Measurements from ENCODE around the gene TBC1D24. TPM values are rescaled to one million over a fixed set of nuclear protein-coding genes. Genes with fewer than 3 reads are reported as not detected.

Gene TBC1D24
- total and polyA plus RNA-seq, 8 donors = 3.2 to 35.6 (median 9.0) TPM

DNA sequence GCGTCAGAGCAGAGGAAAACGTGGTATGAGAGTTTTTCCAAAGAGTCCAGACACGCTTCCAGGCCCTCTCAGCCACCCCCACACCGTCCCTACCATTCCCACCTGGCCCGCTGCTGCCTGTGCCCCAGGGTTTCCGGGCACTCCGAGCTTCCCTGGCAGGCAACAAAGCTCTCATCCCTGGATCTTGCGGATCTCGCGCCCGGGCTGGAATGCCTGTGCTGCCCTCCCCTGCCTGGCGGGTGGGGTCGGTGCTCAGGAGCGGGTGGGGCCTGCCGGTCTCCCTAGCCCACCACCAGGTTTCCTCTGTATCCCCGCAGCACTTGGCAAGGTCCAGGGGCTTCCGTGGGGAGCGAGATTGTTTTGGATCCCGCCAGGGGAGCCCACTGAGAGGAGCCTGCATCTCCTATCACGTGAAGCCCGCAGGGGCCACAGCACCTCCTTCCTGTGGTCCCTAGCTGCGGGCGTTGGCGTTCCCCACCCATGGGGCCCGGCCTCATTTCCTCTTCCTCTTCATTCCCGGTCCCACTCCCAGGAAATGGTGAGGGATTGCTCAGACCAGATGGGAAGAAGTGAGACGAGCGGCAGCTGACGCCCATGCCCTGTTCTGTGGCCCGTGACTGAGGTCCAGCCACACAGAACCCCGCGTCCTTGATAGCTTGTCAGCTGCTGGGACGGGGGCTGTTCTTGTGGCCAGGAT lies 11.0 kb downstream of the TBC1D24 start:
- 73 to 87% (median 81%) methylated on average over 20 to 33 of the region's 33 CpGs for WGBS, 5 donors
- Histone ChIP-seq H3K9me3 (no peaks in the 10 kb centered on the region), H3K4me1 (peaks cover 19 to 53% (median 37%) of the 10 kb centered on the region in 4 donors), H3K27me3 (no peaks in the 10 kb centered on the region), H3K4me3 (no peak overlapping the region), H3K36me3 (peaks cover 0 to 20% (median 10%) of the 10 kb centered on the region in 4 donors), H3K27ac (no peak overlapping the region)
- intact Hi-C loops (cut with DNase I; ENCODE audit: low total_unique reads) = no loop called here
- TF ChIP-seq POLR2AphosphoS5 (IDR thresholded peaks at IDR 0.05) = no peak
- TF ChIP-seq EP300 (IDR thresholded peaks at IDR 0.05) = no peak
- TF ChIP-seq, protein P1, sequence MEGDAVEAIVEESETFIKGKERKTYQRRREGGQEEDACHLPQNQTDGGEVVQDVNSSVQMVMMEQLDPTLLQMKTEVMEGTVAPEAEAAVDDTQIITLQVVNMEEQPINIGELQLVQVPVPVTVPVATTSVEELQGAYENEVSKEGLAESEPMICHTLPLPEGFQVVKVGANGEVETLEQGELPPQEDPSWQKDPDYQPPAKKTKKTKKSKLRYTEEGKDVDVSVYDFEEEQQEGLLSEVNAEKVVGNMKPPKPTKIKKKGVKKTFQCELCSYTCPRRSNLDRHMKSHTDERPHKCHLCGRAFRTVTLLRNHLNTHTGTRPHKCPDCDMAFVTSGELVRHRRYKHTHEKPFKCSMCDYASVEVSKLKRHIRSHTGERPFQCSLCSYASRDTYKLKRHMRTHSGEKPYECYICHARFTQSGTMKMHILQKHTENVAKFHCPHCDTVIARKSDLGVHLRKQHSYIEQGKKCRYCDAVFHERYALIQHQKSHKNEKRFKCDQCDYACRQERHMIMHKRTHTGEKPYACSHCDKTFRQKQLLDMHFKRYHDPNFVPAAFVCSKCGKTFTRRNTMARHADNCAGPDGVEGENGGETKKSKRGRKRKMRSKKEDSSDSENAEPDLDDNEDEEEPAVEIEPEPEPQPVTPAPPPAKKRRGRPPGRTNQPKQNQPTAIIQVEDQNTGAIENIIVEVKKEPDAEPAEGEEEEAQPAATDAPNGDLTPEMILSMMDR (IDR thresholded peaks at IDR 0.05) = no peak
- DNase-seq = no peak

DNA sequence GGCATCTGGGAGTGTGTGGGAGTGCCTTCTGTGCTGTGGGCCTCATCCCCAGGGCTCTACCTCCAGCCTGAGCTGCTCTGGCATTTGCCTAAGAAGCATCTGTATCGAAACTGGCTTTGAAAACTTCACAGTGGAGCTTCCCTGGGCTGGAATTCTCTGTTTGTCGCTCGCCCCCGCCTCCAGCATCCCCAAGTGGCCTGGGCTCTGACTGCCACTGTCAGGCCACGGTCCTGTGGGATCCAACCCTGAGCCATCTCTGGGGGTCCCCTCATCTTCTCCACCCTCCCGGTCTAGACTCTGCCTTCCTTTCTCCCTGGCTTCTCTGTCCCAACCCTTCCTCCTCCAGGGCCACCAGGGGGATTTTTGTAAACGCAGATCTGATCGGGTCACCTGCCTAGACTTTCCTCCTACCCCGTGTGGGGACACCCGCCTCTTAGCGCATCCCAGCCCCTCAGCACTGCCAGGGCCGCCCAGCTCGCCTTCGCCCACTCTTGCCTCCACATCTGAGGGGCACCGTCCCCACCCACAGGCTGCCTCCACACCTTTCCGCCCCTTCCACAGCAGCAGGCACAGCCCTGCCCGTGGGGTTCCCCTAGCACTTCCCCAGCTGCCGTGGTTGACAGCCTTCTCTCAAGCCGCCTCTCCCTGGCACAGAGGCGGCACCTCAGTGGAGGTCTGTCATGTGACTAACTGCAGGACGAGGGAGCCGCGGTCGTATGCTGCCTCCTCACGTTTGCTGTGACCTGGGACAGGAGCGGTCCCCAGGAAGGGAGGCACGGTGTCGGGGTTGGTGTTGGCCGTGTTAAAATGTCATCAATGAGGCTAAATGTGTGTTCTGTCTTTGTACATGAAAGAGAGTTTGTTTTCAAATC lies 12.0 kb downstream of the TBC1D24 start:
- peak; percentile 81 to 82 for DNase-seq
- Histone ChIP-seq H3K36me3 (peaks cover 0 to 25% (median 10%) of the 10 kb centered on the region in 4 donors), H3K27me3 (no peaks in the 10 kb centered on the region), H3K4me1 (peaks cover 19 to 45% (median 33%) of the 10 kb centered on the region in 4 donors), H3K27ac (peak overlapping the region in 2 of 5 donors; percentile 1 to 35), H3K4me3 (peak overlapping the region in 1 of 4 donors; percentile 22), H3K9me3 (no peaks in the 10 kb centered on the region)
- intact Hi-C loops (cut with DNase I; ENCODE audit: low total_unique reads) = no loop called here
- TF ChIP-seq EP300 (IDR thresholded peaks at IDR 0.05) (no peak), POLR2AphosphoS5 (IDR thresholded peaks at IDR 0.05) (peak in 1 of 3 donors; percentile 37)
- TF ChIP-seq, protein P1 (IDR thresholded peaks at IDR 0.05) = peak in 3 of 7 experiments; percentile 24 to 54 (median 27)
- 39 to 48% (median 45%) methylated on average over 29 of the region's 29 CpGs for WGBS, 5 donors

DNA sequence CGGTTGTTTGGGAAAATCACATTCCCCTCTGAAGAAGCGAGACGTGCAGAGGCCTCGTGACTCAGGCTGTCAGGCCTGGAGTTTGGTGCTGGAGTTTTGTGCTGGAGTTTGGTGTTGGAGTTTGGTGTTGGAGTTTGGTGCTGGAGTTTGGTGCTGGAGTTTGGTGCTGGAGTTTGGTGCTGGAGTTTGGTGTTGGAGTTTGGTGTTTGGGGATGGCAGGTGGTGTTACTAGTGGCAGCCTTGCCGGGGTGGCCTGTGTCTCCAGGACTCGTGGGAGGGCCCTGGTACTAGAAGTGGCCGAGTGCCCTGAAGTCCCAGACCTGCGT lies 12.6 kb downstream of the TBC1D24 start:
- Histone ChIP-seq H3K4me1 (peaks cover 19 to 40% (median 28%) of the 10 kb centered on the region in 4 donors), H3K27ac (peak overlapping the region in 2 of 5 donors; percentile 1 to 35), H3K9me3 (no peaks in the 10 kb centered on the region), H3K36me3 (peaks cover 0 to 25% (median 10%) of the 10 kb centered on the region in 4 donors), H3K4me3 (no peak overlapping the region), H3K27me3 (no peaks in the 10 kb centered on the region)
- intact Hi-C loops (cut with DNase I; ENCODE audit: low total_unique reads) = no loop called here
- DNase-seq = no peak
- TF ChIP-seq, protein P1 (IDR thresholded peaks at IDR 0.05) = no peak
- TF ChIP-seq POLR2AphosphoS5 (IDR thresholded peaks at IDR 0.05) (no peak), POLR2A (IDR thresholded peaks at IDR 0.05) (no peak), EP300 (IDR thresholded peaks at IDR 0.05) (no peak)
- WGBS, 5 donors = 61 to 75% (median 68%) methylated on average over 8 of the region's 8 CpGs

DNA sequence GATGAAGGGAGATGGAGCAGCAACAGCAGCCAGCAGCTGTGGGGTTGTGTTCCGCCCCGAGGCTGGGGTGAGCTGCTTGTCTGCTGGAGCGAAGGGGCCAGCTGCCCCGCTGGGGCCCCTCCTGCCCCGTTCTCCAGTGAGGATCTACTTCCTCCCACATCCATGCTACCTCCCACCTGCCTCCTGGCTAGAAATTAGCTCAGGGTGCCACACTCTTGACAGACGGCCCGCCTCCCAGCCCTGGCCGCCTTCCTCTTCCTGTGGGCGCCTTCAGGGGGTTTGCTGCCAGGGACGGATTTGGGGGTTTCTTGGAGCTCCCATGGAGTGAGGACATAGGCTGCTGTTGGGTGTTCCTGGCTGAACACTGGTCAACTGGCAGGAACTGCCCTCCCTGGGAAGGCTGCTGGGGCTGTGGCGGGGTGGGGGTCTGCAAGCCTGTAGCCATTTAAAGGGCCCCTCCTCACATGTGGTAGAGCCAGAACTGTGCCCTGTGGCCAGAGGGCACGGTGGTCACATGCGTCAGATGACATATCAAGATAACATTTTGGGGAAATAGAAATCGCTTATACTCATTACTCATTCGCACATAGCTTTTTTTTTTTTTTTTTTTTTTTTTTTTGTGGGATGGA lies 13.1 kb downstream of the TBC1D24 start:
- no peaks in the 10 kb centered on the region for H3K27me3 ChIP-seq
- WGBS, 5 donors = 77 to 87% (median 83%) methylated on average over 15 of the region's 15 CpGs
- DNase-seq = no peak
- H3K9me3 ChIP-seq = no peaks in the 10 kb centered on the region
- H3K36me3 ChIP-seq = peaks cover 0 to 25% (median 10%) of the 10 kb centered on the region in 4 donors
- TF ChIP-seq POLR2AphosphoS5 (IDR thresholded peaks at IDR 0.05) = no peak
- TF ChIP-seq EP300 (IDR thresholded peaks at IDR 0.05) = no peak
- TF ChIP-seq, protein P1 (IDR thresholded peaks at IDR 0.05) = no peak
- no peak for TF ChIP-seq POLR2A (IDR thresholded peaks at IDR 0.05)
- intact Hi-C loops (cut with DNase I; ENCODE audit: low total_unique reads) = no loop called here
- no peak overlapping the region for H3K4me3 ChIP-seq
- H3K4me1 ChIP-seq = peaks cover 17 to 35% (median 24%) of the 10 kb centered on the region in 4 donors
- H3K27ac ChIP-seq = no peak overlapping the region

All from stomach (tissue), 9 donors.